Measurements from ENCODE around the gene TNFAIP2.
"Not testable (repeated sequence)": the region's sequence is repeated elsewhere in the genome, so short reads cannot be mapped to it uniquely, and the experiment has no call there.

Gene TNFAIP2

DNA sequence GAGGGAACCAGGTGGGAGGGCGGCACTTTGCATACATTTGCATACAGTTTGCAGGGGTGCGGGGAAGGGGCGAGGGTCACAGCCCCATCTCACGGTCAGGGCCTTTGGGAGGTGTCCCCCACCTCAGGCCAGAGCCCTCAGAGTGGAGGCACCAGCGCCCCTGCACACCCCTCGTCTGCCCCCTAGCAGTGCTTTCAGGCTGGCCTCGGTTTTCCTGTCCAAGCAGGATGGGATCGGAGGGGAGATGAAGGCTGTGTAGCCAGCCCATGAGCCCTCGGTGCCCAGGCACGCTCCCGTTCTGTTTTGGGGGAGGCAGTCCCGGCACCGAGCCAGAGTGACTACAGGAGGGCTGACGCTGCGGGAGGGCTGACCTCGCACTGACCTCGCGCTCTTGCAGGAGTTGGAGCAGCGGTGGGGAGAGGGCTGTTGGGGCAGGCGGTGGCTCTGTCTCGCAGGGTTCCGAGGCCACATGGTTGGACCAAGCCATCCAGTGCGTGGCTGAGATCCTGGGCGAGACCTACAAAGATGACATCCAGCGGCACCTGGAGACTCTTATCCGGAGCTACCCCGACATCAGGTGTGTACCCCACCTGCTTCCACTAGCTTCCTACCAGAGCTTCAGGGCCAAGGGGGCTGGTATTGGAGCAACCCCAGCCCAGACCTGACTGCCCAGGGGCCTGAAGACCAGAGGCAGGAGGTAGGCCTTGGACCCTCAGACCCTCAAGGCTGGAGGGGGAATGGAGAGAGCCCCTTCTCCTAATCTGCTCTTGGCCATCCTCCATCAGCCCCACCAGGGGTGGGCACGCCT, 15.1 kb upstream of the TNFAIP2 start:
- no peak for DNase-seq (ENCODE audit: low spot score)

DNA sequence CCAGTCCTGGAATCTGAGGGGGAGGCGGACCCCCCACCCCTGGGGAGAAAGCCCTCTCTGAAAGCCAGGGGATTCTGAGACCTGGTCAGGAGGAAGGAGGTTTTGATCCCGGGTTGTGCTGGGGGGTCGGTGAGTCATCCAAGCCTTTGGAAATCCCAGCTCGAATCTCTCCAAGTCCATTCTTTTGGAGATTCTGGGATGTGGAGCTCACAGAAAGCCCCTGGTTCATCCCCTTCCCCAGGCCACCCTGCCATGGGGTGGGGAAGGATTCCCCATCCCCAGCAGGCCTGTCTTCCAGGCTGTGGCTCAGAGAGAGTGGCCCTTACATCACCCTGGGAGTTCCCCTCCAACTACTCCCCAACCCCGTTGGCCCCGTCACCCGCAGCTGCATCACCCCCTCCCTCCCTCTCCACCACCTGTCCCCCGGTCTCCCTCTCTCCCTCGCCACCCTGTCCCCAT, 14.5 kb upstream of the TNFAIP2 start:
- peak; percentile 44 for DNase-seq (ENCODE audit: low spot score)

- peak; percentile 80 for DNase-seq (ENCODE audit: low spot score)
Observed at GRCh38 chr14:103109535-103110441, 13.5 kb upstream of the TNFAIP2 start.

DNA sequence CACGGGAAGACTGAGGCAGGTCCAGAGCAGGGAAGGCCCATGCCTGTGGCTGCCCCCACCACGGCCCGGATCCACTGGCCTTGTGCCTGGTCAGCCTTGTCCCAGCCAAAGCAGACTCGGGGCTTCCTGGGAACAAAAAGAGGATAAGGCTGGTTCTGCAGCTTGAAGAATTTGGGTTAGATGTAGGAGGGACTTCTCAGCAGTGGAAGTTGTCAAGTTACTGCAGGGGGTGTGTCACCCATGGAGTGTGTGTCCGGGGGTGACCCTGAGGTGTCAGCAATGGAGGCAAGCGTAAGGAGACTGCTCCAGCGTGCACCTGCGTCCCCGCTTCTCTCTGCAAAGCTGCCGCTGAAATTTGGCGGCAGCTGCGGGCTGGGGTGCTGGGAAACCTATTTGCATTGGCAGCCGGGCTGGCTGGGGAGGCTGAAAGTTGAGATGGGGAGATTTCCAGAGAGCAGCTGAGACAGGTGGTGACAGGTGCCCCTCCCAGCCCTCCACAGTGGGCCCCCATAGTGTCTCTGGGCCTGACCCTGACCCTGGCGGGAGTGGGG, 12.5 kb upstream of the TNFAIP2 start:
- no peak for DNase-seq (ENCODE audit: low spot score)

DNA sequence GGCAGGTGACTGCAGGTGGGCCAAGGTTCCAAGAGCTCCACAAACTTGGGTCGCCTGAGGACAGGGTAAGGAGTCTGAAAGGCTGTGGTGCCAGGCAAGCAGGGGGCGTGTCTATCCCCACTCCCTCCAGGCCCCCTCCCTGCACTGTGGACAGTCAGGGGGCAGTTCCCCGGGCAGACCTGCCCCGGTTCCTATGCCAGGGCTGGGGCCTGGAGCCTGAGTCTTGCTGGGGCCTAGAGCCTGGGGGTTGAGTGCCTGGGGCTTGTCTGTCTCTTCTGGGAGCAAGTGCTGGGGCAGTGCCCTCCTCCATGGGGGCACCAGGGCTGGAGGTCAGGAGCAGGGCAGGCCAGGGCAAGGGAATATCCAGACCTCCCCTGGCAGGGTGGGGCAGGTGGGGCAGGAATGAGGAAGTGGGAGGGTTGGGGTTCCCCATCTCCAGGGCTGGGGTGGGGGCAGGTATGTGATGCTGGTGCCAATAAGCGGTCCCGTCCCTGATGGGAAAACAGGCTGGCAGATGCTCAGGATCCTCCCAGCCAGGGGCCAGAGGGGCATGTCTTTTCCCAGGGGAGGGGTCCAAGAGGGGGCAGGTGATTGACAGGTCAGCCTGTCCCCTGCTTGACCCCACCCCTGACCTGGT, 11.9 kb upstream of the TNFAIP2 start:
- no peak for DNase-seq (ENCODE audit: low spot score)

DNA sequence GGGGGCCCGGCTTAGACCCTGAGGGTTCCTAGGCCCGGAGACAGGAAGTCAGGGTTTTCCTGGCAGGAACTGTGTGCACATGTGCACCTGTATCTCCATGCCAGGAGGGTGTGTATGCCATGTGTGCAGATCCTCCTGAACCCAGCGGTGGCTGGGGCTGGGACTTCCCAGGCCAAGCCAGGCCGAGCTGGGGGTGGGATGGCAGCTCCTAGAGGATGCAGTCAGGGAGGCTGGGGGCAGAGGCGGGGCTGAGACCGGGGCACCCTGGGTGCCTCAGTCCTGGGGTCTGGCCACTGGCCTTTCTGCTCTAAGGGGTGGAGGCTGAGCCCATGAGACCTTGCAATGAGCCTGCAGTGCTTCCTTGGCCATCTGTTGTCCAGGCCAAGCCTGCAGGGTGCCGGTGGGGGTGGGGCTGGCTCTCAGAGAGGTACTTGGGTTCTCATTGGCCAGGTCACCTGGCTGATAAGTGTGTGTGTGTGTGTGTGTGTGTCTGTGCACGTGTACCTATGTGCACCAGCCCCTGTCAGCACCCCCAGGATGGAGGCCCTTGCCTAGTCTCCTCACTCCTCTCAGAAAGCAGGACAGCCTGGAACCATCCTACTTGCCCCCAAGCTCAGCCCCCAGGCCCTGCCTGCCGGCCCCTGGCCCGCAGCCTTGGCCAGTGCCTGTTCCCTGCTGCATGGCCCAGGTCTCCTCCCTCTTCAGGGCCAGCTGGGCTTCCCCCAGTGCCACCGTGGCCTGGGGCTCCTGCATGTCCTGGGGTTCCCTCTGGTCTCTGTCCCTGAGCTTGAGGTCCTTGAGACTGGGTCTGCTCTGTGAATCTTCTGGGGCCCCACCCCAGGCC, 10.6 kb upstream of the TNFAIP2 start:
- DNase-seq (ENCODE audit: low spot score), result no peak

GRCh38 chr14:103113303-103113702, 10.0 kb upstream of the TNFAIP2 start:
- DNase-seq (ENCODE audit: low spot score), result no peak

DNA sequence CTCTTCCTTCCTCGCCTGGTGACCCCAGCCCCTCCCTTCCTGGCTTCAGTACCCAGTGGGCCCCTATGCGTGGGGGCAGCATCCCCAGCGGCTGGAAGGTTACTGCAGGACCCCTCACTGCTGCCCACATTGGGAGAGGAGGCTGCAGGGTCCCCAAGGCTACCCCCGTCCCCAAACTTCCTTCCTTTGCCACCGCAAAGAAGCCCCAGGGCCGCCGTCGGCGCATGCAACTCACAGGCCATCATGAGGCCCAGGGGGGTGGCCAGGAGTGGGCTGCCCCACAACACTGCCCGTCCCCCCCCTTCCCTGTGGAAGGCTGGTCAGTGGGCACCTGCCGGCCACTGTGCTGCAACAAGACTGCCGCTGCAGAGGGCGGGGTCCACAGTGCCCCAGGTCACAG, 9.5 kb upstream of the TNFAIP2 start:
- no peak for DNase-seq (ENCODE audit: low spot score)

DNA sequence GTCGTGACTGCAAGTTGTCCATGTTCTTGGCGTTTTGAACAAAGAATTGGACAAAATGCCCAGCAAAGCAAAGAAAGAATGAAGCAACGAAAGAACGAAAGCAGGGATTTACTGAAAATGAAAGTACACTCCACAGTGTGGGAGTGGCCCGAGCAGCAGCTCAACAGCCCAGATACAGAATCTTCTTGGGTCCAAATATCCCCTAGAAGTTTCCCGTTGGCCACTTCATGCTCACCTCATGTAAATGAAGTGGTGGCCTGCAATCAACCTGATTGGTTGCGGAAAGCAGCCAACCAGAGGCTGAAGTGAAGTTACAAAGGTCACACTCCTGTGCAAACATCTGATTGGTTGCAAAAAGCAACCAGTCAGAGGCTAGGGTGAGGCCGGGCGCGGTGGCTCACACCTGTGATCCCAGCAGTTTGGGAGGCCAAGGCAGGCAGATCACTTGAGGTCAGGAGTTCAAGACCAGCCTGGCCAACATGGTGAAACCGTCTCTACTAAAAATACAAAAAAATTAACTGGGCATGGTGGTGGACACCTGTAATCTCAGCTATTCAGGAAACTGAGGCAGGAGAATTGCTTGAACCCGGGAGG, 8.1 kb upstream of the TNFAIP2 start:
- DNase-seq (ENCODE audit: low spot score), result not testable (repeated sequence)

DNA sequence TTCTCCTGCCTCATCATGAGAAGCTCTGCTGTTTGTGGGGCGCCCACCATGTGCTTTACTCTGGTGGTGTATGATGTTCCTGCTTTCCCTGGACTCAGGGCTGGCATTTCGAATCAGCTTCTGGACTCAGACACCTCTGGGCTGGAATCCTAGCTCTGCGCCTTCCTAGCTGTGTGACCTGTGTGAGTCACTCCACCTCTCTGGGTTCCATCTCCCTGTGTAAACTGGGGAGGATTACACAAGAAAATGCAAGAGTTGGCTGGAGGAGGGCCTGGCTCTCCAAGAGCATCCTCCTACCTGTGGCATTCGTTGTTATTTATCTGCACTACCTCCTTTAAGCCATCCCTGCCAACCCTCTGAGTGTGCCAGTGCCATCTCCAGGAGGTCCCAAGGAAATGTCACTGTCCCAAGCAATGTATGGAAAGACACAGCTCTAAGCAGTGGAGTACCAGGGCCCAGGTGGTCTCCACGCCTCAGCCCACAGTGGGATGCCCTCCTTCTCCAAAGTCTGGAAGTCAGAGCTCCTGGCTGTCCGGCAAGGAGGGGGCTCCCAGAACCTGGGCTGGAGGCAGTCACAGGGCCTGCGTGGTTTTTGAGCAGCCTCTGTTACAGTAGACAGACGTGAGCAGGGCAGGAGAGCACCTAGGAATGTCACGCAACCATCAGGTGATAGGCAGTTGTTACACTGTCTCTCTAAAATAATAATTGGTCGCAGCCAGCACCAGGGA, 7.3 kb upstream of the TNFAIP2 start:
- no peak for DNase-seq (ENCODE audit: low spot score)

- peak; percentile 92 for DNase-seq (ENCODE audit: low spot score)
Observed at GRCh38 chr14:103116636-103117035, 6.6 kb upstream of the TNFAIP2 start.

DNA sequence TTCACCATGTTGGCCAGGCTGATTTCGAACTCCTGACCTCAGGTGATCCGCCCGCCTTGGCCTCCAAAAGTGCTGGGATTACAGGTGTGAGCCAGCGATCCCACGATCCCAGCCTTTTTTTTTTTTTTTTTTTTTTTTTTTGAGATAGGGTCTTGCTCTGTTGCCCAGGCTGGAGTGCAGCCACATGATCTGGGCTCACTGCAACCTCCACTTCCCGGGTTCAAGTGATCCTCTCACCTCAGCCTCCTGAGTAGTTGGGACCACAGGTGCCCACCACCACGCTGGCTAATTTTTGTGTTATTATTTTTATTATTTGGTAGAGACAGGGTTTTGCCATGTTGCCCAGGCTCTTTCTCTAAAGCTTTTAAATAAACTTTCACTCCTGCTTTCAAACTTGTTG, 5.8 kb upstream of the TNFAIP2 start:
- DNase-seq (ENCODE audit: low spot score), result not testable (repeated sequence)

DNA sequence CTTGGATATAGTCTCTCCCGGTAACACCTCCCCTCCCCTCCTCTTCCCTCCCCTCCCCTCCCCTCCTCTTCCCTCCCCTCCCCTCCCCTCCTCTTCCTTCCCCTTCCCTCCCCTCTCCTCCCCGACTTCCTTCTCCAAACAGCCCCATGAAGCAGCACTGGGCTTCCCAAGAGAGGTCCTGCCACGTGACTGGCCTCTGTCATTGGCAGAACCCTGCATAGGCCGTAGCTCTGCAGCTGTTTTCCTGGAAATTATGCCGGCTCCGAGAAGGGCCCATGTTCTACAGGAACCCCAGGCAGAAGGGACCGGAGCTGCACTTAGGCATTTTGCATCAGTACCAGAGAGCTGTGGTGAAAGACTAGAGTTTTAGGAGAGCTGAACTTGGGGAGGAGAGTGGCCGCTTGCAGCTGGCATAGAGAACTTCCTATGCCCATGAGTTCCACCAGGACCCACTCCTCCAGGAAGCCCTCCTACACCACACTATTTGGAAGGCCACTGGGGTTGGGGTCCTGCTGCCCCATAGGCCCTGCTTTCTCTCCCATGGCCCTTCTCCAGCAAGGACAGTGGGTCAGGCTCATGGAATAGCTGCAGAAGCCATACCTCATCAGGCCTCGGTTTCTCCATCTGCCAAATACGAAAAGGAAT, 5.1 kb upstream of the TNFAIP2 start:
- DNase-seq (ENCODE audit: low spot score), result no peak

DNA sequence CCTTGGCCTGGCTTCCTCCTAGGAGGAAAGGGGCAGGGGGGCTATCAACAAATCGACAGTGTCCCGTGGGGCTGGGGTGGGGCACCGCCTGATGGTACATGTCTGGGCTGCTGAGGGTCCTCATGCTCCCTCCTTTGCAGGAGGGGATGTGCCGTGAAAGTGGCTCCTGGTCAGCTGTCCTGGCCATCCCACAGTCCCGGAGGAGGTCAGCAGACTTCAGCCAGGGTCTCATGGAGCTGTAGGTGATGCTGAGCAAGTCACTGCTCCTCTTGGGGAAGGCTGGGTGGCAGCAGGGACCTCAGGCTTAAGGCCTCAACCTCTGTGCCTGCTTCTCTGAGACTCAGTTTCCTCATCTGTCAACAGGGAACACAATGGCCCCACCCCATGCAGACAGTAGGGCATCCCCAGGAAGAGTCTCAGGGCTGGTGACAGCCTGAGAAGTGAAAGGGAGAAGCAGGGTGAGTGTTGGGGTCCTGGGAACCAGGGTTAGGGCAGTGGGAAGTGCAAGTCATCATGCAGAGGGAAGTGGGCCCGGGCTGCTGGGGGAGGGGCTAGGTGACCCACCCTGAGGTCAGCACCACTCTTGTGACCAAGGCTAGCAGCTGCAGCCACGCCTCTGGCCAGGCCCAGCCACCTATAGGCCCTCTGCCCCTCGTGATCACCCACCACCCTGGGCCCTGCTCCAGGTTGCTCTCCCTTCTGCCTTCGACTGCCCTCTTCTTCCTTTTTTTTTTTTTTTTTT, 4.4 kb upstream of the TNFAIP2 start:
- DNase-seq (ENCODE audit: low spot score), result no peak

- DNase-seq (ENCODE audit: low spot score), result not testable (repeated sequence)
Observed at GRCh38 chr14:103119527-103119926, 3.7 kb upstream of the TNFAIP2 start.

DNA sequence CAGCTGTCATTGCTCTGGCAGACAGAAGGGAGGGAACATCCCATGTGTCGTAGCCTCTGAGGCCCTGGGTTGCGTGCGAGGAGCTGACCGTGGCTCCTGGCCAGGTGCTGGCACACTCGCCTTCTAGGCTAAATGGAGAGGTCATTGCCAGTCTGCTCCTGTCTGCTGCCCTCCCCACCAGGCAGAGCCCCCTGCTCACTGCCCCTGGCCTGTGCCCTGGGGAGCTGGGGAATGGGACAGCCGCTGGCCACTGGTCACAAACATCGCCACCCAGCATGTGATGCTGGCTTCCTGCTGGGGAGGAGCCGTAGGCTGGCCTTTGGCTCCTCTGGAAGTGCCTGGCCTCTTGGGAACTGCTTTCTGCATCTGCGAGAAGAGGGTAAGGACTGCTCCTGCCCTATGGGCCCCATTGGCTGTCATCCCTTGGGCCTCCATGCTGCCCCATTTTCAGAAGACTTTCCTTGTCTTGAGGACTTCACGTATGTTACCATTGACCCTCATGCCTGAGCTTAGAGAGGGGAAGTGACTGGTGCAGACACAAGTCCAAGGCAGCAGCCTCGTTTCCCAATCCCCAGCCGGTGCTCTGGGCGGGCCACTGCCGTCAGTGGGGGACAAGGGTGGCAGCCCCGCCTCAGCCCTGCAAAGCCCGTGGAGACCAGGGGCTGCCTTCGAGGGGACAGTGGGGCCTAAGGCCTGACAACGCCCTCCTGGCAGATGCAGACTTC, 2.0 kb upstream of the TNFAIP2 start:
- DNase-seq (ENCODE audit: low spot score), result no peak

GRCh38 chr14:103121846-103122584, 1.2 kb upstream of the TNFAIP2 start:
- DNase-seq (ENCODE audit: low spot score), result peak; percentile 89

DNA sequence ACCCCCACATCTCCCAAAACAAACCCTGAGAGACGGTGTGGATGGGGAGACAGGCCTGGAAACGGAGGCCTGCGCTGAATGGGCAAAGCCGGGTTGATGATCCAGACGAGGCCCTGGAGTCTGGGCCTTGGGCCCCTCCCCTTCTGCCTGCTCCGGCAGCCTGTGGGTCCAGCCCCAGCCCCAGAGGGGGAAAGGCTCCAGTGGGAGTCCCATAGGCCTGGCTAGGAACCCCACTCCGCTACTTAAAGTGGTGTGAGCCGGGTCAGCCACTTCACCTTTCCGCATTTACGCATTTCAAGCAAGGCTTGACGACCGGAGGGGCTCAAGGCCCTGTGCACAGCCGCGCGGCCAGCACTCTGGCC, 695 bp upstream of the TNFAIP2 start:
- DNase-seq (ENCODE audit: low spot score), result no peak

All from SW480 (cell line).